ENCODE results near the gene SDSL.

DNA sequence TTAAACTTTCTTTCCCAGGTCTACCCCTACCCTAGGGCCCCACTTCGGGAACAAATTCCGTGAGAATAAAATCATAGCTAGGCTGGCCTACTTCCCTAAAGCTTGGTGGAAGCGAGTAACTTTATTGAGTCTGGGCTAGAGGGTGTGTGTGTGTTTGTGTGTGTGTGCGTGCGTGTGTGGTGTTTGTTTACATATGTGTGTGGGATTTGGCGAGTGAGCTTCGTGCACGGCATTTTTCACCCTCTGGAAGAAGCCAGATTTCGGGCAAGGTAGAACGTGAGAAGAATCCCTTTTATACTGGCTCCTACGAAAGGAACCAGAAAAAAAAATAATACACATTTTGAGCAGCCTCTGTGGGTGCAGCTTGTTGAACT, 57.0 kb downstream of the SDSL start:
- TF ChIP-seq, protein P1, sequence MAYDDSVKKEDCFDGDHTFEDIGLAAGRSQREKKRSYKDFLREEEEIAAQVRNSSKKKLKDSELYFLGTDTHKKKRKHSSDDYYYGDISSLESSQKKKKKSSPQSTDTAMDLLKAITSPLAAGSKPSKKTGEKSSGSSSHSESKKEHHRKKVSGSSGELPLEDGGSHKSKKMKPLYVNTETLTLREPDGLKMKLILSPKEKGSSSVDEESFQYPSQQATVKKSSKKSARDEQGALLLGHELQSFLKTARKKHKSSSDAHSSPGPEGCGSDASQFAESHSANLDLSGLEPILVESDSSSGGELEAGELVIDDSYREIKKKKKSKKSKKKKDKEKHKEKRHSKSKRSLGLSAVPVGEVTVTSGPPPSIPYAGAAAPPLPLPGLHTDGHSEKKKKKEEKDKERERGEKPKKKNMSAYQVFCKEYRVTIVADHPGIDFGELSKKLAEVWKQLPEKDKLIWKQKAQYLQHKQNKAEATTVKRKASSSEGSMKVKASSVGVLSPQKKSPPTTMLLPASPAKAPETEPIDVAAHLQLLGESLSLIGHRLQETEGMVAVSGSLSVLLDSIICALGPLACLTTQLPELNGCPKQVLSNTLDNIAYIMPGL (CRISPR knock-in tag; IDR thresholded peaks at IDR 0.05; ENCODE audit: borderline replicate concordance in 1 of 2, low read depth in 1 of 2) = no peak
- no peak for TF ChIP-seq POLR2AphosphoS5 (IDR thresholded peaks at IDR 0.05; ENCODE audit: low read depth, low read length)
- no peak for TF ChIP-seq AHR (CRISPR knock-in tag; IDR thresholded peaks at IDR 0.05)
- TF ChIP-seq, protein P2, sequence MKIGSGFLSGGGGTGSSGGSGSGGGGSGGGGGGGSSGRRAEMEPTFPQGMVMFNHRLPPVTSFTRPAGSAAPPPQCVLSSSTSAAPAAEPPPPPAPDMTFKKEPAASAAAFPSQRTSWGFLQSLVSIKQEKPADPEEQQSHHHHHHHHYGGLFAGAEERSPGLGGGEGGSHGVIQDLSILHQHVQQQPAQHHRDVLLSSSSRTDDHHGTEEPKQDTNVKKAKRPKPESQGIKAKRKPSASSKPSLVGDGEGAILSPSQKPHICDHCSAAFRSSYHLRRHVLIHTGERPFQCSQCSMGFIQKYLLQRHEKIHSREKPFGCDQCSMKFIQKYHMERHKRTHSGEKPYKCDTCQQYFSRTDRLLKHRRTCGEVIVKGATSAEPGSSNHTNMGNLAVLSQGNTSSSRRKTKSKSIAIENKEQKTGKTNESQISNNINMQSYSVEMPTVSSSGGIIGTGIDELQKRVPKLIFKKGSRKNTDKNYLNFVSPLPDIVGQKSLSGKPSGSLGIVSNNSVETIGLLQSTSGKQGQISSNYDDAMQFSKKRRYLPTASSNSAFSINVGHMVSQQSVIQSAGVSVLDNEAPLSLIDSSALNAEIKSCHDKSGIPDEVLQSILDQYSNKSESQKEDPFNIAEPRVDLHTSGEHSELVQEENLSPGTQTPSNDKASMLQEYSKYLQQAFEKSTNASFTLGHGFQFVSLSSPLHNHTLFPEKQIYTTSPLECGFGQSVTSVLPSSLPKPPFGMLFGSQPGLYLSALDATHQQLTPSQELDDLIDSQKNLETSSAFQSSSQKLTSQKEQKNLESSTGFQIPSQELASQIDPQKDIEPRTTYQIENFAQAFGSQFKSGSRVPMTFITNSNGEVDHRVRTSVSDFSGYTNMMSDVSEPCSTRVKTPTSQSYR (CRISPR knock-in tag; IDR thresholded peaks at IDR 0.05; ENCODE audit: borderline replicate concordance) = no peak
- TF ChIP-seq E2F2 (CRISPR knock-in tag; IDR thresholded peaks at IDR 0.05; ENCODE audit: borderline replicate concordance) = no peak
- no peak for TF ChIP-seq MTA3 (CRISPR knock-in tag; IDR thresholded peaks at IDR 0.05)
- TF ChIP-seq, protein P3, sequence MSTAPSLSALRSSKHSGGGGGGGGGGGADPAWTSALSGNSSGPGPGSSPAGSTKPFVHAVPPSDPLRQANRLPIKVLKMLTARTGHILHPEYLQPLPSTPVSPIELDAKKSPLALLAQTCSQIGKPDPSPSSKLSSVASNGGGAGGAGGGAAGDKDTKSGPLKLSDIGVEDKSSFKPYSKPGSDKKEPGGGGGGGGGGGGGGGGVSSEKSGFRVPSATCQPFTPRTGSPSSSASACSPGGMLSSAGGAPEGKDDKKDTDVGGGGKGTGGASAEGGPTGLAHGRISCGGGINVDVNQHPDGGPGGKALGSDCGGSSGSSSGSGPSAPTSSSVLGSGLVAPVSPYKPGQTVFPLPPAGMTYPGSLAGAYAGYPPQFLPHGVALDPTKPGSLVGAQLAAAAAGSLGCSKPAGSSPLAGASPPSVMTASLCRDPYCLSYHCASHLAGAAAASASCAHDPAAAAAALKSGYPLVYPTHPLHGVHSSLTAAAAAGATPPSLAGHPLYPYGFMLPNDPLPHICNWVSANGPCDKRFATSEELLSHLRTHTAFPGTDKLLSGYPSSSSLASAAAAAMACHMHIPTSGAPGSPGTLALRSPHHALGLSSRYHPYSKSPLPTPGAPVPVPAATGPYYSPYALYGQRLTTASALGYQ (CRISPR knock-in tag; IDR thresholded peaks at IDR 0.05) = no peak
